COR-L47 (cell line): ENCODE data around the gene TOM1L2.
"Not testable (repeated sequence)": the region's sequence is repeated elsewhere in the genome, so short reads cannot be mapped to it uniquely, and the experiment has no call there.

Source experiments
- DNase-seq: peaks from one replicate; lab custom pipeline; 2025; lab: John Stamatoyannopoulos, UW

TOM1L2 gene

DNA sequence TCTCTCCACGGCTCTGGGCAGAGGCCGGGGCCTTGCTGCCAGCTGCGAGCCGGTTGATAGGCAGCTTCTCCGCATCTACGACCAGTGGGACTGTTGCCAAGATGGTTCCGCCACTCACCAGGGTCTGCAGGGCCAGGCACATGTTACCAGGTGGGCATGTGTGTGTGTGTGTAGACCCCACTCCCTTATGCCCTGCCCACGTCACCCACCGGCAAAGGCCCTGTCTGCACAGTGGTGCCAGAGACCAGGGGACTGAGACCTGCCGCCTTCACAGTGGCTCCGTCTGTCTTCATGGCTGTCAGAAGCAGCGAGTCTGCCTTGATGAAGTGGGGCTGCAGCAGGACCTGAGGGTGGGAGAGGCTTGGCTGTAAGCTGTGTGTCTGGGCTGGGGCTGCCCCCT is 153.1 kb downstream of the TOM1L2 start:
- no peak for DNase-seq

- DNase-seq = no peak
These were observed 154.1 kb downstream of the TOM1L2 start for GRCh38 chr17:17818088-17818526.

DNA sequence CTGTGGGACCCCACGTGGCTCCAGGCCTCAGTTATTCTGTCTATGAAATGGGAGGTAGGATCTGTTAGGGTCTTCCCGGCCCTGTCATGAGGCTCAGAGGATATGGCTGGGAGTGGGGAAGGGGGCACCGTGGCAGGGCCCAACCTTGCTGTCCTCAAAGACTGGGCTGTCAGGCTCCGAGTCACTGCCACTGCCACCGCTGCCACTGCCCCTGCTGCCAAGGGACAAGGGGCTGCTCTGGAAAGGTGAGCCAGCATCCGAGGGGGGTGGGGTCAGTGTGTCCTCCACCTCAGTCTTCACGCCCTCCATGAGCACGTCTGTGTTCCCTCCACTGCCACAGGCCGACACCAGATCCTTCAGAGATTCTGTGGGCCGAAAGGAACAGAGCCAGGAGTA is 154.7 kb downstream of the TOM1L2 start:
- no peak for DNase-seq

DNA sequence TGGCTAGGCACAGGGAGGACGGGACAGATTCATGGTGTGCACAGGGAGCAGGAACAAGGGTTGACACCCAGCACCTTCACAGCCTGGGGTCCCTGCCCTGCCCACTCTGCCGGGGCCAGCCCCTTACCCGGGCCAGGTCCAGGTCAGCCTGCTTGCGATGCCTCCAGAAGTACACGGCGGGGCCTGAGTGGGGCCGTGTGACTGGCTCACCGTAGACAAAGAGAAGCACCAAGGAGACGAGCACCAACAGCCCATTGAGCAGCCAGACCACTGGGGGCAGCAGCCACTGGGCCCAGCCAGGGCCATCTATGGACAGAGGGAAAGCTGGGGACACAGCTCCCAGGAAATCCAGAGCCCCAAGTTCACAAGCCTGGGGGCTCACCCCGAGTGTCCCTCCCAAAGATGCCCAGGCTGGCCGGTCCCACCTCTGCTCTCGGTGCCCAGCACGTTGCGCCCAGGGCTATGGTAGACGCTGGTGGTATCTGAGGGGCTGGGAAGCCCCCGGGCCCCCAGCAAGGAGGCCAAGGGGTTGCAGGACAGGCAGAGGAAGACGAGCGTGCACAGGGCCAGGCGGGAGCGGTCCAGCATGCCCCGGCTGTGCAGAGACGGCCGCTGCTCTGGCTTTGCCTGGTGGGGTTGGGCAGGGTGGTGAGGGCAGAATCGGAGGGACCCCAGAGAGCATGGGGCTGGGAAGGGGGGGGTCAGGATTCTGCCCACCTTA is 155.2 kb downstream of the TOM1L2 start:
- no peak for DNase-seq

GRCh38 chr17:17816240-17816814 is 155.9 kb downstream of the TOM1L2 start:
- DNase-seq = no peak

GRCh38 chr17:17815436-17816200 is 156.6 kb downstream of the TOM1L2 start:
- DNase-seq = no peak

DNA sequence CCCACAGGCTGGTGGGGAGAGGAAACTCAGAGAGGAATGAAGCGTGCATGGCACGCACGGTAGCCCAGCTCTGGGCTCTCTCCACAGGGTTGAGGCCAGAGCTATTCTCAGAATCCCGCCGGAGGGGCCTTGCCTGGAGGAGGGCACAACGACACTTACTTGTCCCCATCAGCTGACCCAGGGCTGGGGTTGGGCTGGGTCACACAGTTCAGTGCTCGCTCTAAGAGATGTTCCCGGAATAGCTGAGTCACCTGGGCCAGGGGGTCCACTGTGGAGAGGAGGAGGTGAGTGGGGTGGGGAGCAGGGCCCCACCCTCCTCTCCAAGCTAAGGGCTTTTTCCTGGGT is 157.2 kb downstream of the TOM1L2 start:
- DNase-seq = no peak

- DNase-seq = no peak
These were observed 157.8 kb downstream of the TOM1L2 start for GRCh38 chr17:17814162-17815061.

- DNase-seq = no peak
These were observed 158.5 kb downstream of the TOM1L2 start for GRCh38 chr17:17813725-17814095.

GRCh38 chr17:17813055-17813724 is 159.0 kb downstream of the TOM1L2 start:
- DNase-seq = no peak

DNA sequence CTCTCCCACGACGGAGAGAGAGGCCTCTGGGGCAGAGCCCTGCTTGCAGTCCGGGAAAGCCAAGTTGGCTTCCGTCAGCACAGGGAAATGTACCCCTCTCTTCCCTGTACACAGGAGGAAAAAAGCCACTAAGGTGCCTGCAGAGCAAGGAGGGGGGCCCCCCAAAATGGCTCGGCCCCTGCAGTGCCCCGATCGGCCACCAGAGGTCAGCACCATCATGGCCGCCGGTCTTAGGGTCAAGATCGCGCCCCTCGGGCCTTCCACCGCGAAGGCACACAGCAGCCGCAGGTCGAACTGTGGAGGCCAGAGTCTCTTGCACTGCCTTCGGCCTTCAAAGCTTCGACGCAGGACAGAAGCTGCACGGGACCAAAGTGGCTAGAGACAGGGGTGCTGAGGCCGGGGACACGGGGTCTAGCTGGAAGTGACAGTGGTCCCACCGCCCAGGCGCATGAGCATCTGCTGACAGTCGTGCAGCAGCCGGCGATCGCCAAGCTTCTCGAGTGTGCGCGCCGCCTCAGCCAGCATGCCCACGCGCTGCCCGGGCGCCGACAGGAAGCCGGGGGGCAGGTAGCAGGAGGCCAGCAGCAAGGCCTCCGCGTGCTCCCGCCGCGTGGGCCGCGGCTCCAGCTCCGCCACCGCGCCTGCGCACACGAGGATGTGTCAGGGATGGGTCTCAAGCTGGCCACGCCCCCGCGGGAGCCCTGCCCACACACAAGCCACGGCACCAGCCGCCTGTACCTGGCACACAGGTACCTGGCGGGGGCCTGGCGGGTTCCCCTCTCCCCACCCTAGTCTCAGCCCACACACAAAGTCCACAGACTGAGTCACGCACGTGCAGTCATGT is 159.8 kb downstream of the TOM1L2 start:
- no peak for DNase-seq

GRCh38 chr17:17811381-17812210 is 160.6 kb downstream of the TOM1L2 start:
- no peak for DNase-seq

DNA sequence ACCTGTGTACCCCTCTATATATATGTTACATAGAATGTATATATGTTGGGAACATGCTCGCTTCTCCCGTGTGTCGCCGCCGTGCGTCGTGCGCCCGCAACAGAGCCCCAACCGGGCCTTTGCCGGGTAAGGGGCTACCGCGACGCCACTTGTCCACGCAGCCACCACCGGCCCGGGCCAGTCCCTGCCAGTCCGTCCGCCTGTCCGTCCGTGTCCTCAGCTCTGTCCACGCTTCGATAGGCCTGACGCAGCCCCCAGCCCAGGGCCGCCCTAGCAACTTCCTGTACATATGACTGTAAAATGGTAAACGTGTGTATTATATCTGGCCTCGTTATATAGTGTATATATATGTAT is 161.3 kb downstream of the TOM1L2 start:
- DNase-seq = no peak

DNA sequence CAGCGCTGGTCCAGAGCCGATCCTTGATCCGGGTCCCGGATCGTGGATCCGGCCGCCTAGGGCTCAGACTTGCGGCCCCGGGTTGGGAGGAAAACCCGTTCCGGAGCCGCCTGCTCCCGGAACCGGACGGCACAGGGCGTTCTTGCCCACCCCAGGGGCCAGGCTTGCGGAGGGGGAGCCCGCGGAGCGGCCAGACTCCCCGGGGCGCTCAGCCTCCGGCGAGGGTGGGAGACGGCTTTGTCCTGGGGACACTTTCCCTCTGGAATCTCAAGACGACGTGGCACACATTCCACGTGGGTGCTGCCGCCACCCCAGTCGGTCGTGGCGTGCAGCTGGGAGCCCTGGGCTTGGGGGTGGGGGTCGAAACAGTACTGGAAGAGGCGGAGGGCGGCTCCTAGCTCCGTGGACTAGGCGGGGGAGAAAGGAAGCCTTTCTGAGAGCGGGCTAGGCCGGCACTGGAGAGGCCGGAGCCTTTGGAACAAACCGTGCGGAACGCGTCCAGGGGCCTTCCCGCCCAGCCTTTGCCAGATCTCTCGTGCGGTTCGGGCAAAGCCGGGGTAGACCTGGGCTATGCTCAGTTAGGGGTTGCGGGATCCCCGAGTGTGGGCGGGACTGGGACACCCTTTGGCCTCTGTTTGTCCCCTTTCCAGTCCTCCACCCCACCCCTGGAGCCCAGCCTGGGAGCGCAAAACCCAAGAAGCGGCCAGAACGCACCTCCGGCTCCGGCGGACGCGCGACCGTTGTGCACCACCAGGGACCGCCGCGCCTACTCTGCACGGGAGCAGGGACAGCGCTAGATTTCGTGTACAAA is 161.9 kb downstream of the TOM1L2 start:
- no peak for DNase-seq

GRCh38 chr17:17809531-17810083 is 162.6 kb downstream of the TOM1L2 start:
- DNase-seq = no peak

GRCh38 chr17:17808706-17809432 is 163.3 kb downstream of the TOM1L2 start:
- DNase-seq = no peak

DNA sequence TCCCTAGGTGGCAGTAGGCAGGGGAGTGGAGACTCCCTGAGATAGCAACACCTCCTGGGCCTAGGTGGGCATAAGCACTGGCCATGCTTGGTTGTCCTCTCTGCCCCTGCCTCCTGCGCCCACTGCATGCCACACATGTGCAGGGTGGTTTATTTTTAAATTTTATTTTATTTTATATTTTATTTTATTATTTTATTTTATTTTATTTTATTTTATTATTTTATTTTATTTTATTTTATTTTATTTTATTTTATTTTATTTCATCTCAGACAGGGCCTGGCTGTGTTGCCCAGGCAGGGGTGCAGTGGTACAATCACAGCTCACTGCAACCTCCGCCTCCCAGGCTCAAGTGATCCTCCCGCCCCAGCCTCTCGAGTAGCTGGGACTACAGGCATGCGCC is 164.0 kb downstream of the TOM1L2 start:
- not testable (repeated sequence) for DNase-seq

- no peak for DNase-seq
These were observed 164.8 kb downstream of the TOM1L2 start for GRCh38 chr17:17807440-17807839.
